ENCODE data around the gene KITLG.

- TF ChIP-seq CTCF (IDR thresholded peaks at IDR 0.05) (no peak), POLR2A (IDR thresholded peaks at IDR 0.05) (no peak)
These were observed 48.7 kb upstream of the KITLG start for GRCh38 chr12:88628856-88629509.
